ENCODE data around the gene HPD. TPM values are rescaled to one million over a fixed set of nuclear protein-coding genes. Genes with fewer than 3 reads are reported as not detected.
"Not testable (repeated sequence)": the region's sequence is repeated elsewhere in the genome, so short reads cannot be mapped to it uniquely, and the experiment has no call there.

Gene HPD
- total and polyA plus RNA-seq, 2 of the 4 experiments (the other 2 are of a cell fraction), result 0.15 to 0.18 TPM

DNA sequence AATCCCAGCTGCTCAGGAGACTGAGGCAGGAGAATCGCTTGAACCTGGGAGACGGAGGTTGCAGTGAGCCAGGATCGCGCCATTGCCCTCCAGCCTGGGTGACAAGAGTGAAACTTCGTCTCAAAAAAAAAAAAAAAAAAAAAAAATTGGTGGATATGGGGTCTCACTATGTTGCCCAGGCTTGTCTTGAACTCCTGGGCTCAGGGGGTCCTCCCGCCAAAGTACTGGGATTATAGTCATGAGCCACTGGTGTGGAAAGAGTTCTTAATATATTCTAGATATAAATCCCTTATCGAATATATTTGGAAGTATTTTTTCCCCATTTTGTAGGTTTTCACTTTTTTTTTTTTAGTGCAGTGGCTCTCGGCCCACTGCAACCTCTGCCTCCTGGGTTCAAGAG is 10.6 kb upstream of the HPD start:
- H3K4me3 ChIP-seq (ENCODE audit: insufficient read depth, low read depth, low read length); H2BK15ac ChIP-seq (ENCODE audit: low read depth, low read length); H2BK120ac ChIP-seq (ENCODE audit: low read depth, low read length); ATAC-seq (ENCODE audit: low read depth); H3K56ac ChIP-seq (ENCODE audit: extremely low read depth, insufficient read depth, low read length); H4K91ac ChIP-seq (ENCODE audit: insufficient read depth, low read depth, low read length); POLR2A ChIA-PET (ENCODE audit: unreplicated experiment); H3K79me1 ChIP-seq (ENCODE audit: low read depth in 1 of 2, low read length in 2 of 2); H3K36me3 ChIP-seq (ENCODE audit: control insufficient read depth, insufficient read depth, low read length); H2AK5ac ChIP-seq (ENCODE audit: low read depth, low read length); H2BK5ac ChIP-seq (ENCODE audit: low read depth, low read length, poor library complexity, severe bottlenecking); DNase-seq; in situ Hi-C loops (cut with MboI; ENCODE audit: low sequenced_read_pairs); H4K5ac ChIP-seq (ENCODE audit: low read depth, low read length); H3K4me2 ChIP-seq (ENCODE audit: low read depth, low read length); H2AFZ ChIP-seq (replicated peaks; ENCODE audit: low read length, poor library complexity); BruUV-seq (replicated peaks); H3K9me1 ChIP-seq (ENCODE audit: insufficient read depth, low read length); dilution Hi-C loops (cut with HindIII; ENCODE audit: low sequenced_read_pairs, unreplicated experiment); H3K9me3 ChIP-seq (ENCODE audit: control insufficient read depth, insufficient read depth, low read length); H3K4me1 ChIP-seq (ENCODE audit: control insufficient read depth, insufficient read depth, low read length); H3K9ac ChIP-seq (ENCODE audit: low read depth, low read length); H4K8ac ChIP-seq (ENCODE audit: low read depth in 2 of 2, low read length in 2 of 2); H3K14ac ChIP-seq (replicated peaks; ENCODE audit: low read depth, low read length); H3K27me3 ChIP-seq (ENCODE audit: control insufficient read depth, insufficient read depth, low read length); intact Hi-C loops (cut with micrococcal nuclease); H2AK9ac ChIP-seq (replicated peaks; ENCODE audit: low read depth, low read length, poor library complexity); H2BK20ac ChIP-seq (ENCODE audit: low read depth, low read length); H4K20me1 ChIP-seq (ENCODE audit: insufficient read depth, low read length); H3K4ac ChIP-seq (ENCODE audit: low read depth, low read length); H3K23ac ChIP-seq (ENCODE audit: low read depth, low read length); H3K27ac ChIP-seq (ENCODE audit: insufficient read depth, low read length); H3K18ac ChIP-seq (ENCODE audit: low read depth, low read length): not testable (repeated sequence)
- CTCF ChIA-PET, result interaction anchor here (1.2 kb wide), 1 partner anchor 47 kb away, joined by 3 read pairs; no protein-coding TSS in a partner anchor
- no CpG with 5 or more reads among the region's 8 CpGs for WGBS, 2 experiments (ENCODE audit: extremely low coverage in 2 of 2, insufficient read length in 1 of 2)
